Lower leg skin (tissue), 4 donors: ENCODE data around the gene NEK2. TPM values are rescaled to one million over a fixed set of nuclear protein-coding genes. Genes with fewer than 3 reads are reported as not detected.
"Not testable (repeated sequence)": the region's sequence is repeated elsewhere in the genome, so short reads cannot be mapped to it uniquely, and the experiment has no call there.

Experiments
- DNase-seq, 2 donors: peaks; one replicate each; pipeline ENCODE4 v3.0.0-alpha.2; 2019; ENCODE audit warnings: low spot score in 2 of 2
- H3K4me3 ChIP-seq: fragments of 200-600 bp; sonication (generic); 2 replicates; pipeline ENCODE4 v1.5.1; 2017; ENCODE audit warnings: mild to moderate bottlenecking, low read depth; ENCODE audit not compliant: poor library complexity, severe bottlenecking
- POLR2A ChIP-seq, 2 donors: fragments of 450-650 bp; IDR thresholded peaks; one replicate each; pipeline ENCODE4 v1.6.1; 2016 to 2017; ENCODE audit warnings: antibody characterized with exemption in 2 of 2, mild to moderate bottlenecking in 1 of 2, moderate library complexity in 1 of 2
- WGBS, 2 donors: methylation state at CpG; one replicate each; pipeline ENCODE4 v1.1.5; 2018; 5-methylcytosine and 5-hydroxymethylcytosine counted together
- intact Hi-C: fragments of 100-400 bp; cut with DNase I; formaldehyde crosslinking; loops from one replicate; pipeline ENCODE4 v1.15.0; 2023; ENCODE audit warnings: low total_unique reads
- total RNA-seq, 4 donors: library from RNA; depleted of rRNA; stranded (reverse); fragments of >200 nt; gene quantifications; one replicate each; pipeline ENCODE4 v1.1.0, GENCODE V29; 2016
- TF ChIP-seq, protein P1 (sequence below), 3 donors: fragments of 450-650 bp; IDR thresholded peaks; one replicate each; pipeline ENCODE4 v1.5.1; 2016; ENCODE audit warnings: antibody characterized with exemption in 3 of 3, mild to moderate bottlenecking in 3 of 3, moderate library complexity in 2 of 3

The NEK2 gene
- total RNA-seq, 4 donors from 2014 or later, result 1.5 to 3.7 (median 2.7) TPM; not detected in 1

DNA sequence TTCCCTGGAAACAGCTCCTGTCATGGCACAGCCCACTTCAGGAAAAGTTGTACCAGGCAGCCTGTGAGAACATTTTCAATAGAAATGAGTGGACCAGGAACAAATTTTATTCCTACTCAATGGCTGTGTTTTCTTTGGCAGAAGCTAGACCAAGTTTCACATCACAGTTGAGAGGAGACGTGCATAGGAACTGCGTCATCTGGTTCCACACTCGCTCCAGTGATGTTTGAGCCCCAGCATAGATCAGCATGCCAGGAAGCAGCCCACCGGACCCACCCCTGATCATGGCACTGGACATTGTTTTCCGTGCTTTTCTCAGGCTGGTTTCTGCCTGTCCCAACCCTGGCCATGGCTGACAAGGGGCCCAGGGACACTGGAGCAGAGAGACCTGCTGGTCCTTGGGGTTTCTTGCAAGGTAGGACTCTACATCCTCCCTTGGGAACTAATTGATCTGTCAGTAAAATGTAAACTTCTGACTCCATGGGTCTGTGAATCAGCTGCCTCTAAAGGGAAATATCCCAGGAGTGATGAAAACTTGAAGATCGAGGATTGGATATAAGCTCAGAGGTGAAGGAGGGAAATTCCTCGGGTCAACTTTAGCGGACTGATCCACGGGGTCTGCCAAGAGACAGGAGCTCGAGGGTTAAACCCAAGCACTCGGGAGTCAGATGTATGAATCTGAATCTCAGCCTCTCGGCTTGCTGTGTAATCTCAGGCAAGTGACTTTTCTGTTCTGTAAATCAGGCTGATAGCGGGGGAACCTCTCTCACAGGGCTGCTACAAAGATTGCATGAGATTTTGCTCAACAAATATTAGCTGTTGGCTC, 35.7 kb downstream of the NEK2 start:
- no peak overlapping the region for H3K4me3 ChIP-seq
- no peak for TF ChIP-seq POLR2A (IDR thresholded peaks at IDR 0.05)
- TF ChIP-seq, protein P1, sequence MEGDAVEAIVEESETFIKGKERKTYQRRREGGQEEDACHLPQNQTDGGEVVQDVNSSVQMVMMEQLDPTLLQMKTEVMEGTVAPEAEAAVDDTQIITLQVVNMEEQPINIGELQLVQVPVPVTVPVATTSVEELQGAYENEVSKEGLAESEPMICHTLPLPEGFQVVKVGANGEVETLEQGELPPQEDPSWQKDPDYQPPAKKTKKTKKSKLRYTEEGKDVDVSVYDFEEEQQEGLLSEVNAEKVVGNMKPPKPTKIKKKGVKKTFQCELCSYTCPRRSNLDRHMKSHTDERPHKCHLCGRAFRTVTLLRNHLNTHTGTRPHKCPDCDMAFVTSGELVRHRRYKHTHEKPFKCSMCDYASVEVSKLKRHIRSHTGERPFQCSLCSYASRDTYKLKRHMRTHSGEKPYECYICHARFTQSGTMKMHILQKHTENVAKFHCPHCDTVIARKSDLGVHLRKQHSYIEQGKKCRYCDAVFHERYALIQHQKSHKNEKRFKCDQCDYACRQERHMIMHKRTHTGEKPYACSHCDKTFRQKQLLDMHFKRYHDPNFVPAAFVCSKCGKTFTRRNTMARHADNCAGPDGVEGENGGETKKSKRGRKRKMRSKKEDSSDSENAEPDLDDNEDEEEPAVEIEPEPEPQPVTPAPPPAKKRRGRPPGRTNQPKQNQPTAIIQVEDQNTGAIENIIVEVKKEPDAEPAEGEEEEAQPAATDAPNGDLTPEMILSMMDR (IDR thresholded peaks at IDR 0.05), result no peak
- intact Hi-C loops, result no loop called here
- DNase-seq, result peak in 1 of 2 donors; percentile 77
- 50 to 53% methylated on average over 12 to 13 of the region's 13 CpGs for WGBS, 2 donors

DNA sequence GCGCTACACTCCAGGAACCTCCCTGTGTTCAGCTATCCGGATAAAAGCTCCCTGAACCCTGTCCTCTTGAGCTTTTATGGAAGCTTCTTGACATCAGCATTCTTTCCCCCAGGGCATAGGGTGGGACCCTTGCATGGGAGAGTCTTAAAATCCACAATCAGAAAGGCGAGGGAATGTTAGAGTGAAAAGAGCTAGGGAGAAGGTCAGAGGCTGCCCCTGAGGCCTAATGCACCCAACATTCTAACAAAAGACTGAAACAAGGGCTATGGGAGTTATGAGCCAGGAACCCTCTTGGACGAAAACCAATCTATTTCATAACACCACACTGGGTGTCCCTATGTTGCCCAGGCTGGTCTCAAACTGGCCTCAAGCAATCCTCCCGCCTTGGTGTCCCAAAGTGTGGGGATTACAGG, 36.7 kb downstream of the NEK2 start:
- WGBS, 2 donors, result 72 to 79% methylated on average over 5 of the region's 5 CpGs
- DNase-seq, result peak in 1 of 2 donors; percentile 21
- intact Hi-C loops, result no loop called here
- no peak overlapping the region for H3K4me3 ChIP-seq
- TF ChIP-seq, protein P1 (IDR thresholded peaks at IDR 0.05), result no peak
- no peak for TF ChIP-seq POLR2A (IDR thresholded peaks at IDR 0.05)

DNA sequence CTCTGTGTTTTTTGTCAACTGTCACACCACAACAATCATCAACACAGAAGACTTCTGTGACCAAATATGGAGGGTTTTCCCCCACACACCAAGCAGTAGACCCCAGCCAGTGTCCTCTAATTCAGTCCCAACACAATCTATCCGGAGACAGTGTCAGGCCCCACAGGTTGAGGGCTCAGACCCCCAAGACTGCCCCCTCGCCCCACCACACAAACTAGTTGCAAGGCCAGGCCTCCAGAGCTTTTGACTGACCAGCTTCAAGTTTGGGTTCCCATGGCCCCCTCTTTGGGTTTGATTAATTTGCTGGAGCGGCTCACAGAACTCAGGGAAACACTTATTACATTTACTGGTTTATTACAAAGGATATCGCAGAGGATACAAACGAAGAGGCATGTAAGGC, 37.2 kb downstream of the NEK2 start:
- intact Hi-C loops, result no loop called here
- WGBS, 2 donors, result 67 to 69% methylated on average over 5 of the region's 5 CpGs
- no peak for TF ChIP-seq POLR2A (IDR thresholded peaks at IDR 0.05)
- TF ChIP-seq, protein P1 (IDR thresholded peaks at IDR 0.05), result no peak
- peak in 1 of 2 donors; percentile 65 for DNase-seq
- H3K4me3 ChIP-seq, result no peak overlapping the region

DNA sequence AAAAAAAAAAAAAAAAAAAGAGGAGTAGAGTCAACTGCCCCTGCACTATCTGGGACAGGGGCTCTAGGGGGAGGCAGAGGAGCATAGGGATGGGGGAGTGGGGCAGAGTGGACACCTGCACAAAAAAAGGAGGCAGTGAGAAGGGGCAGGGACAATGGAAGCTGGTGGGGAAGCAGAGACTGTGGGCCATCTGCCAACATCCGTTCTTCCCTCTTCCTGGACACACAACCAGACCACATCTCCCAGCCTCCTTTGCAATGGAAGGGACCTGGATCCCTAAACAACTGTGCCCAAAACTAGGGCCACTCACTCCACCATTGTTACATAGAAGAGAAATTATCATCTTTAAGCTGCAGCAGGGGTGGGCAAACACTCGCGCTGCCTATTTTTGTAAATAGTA, 38.4 kb downstream of the NEK2 start:
- TF ChIP-seq, protein P1 (IDR thresholded peaks at IDR 0.05), result no peak
- no peak for TF ChIP-seq POLR2A (IDR thresholded peaks at IDR 0.05)
- H3K4me3 ChIP-seq, result no peak overlapping the region
- DNase-seq, result peak in 1 of 2 donors; percentile 48
- WGBS, 2 donors, result 70 to 71% methylated on average over 3 of the region's 3 CpGs
- intact Hi-C loops, result no loop called here

DNA sequence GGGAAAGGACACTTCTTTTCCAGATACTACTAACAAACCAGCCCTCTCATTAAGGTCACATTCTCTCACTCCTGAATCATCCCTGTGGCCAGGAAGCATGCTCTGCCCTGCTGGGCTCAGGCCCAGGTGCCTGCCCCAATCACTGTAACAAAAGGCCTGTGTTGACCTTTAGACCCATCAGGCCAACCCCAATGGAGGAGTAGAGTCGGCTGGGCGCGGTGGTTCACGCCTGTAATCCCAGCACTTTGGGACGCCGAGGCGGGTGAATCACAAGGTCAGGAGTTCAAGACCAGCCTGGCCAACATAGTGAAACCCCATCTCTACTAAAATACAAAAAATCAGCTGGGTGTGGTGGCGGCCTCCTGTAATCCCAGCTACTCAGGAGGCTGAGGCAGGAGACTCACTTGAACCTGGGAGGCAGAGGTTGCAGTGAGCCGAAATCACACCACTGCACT, 38.8 kb downstream of the NEK2 start:
- intact Hi-C loops, H3K4me3 ChIP-seq: not testable (repeated sequence)
- peak in 1 of 2 donors; percentile 45 for DNase-seq
- WGBS, 2 donors, result 83 to 84% methylated on average over 8 of the region's 9 CpGs

DNA sequence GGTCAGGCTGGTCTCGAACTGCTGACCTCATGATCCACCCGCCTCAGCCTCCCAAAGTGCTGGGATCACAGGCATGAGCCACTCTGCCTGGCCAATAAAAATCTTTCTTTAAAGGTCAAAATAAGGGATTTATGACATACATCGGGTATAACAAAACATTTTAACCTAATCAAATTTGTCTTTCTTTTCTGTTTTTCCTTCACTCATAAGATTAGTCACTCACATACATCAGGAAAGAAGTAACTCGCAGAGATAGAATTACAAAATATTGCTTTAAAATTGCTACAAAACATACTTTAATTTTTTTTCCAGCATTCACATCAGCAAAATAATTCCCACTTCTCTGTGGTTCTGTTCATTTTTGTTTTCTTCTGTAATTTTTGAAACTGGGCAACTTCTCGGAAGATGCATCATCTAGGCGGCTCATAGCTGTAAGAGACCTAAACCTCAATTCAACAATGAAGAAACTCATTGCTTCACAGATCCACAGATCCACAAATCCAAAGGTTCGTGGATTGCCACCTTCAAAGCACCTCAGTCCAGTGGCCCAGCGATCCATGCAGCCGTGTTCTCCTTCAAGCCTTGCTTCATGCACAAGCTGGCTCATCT, 39.7 kb downstream of the NEK2 start:
- DNase-seq, result peak in 1 of 2 donors; percentile 42
- TF ChIP-seq POLR2A (IDR thresholded peaks at IDR 0.05), result no peak
- TF ChIP-seq, protein P1 (IDR thresholded peaks at IDR 0.05), result no peak
- WGBS, 2 donors, result 83 to 84% methylated on average over 9 of the region's 9 CpGs
- no peak overlapping the region for H3K4me3 ChIP-seq
- intact Hi-C loops, result no loop called here
